ENCODE measurements around the gene CACNA2D2.
A peak's percentile ranks its signal among the peaks of the same experiment; 100 is the strongest.

Gene CACNA2D2

GRCh38 chr3:50365080-50365841, 138.2 kb downstream of the CACNA2D2 start:
- peak; percentile 75 for DNase-seq
- in situ Hi-C loops (cut with HindIII; ENCODE audit: low pct_ligation_motif_present, low pct_unique_long_range_greater_than_20kb, low sequenced_read_pairs), result no loop called here

- in situ Hi-C loops (cut with HindIII; ENCODE audit: low pct_ligation_motif_present, low pct_unique_long_range_greater_than_20kb, low sequenced_read_pairs), result no loop called here
- DNase-seq, result no peak
These were observed 138.8 kb downstream of the CACNA2D2 start for GRCh38 chr3:50364573-50365079.

GRCh38 chr3:50359760-50360110, 143.7 kb downstream of the CACNA2D2 start:
- in situ Hi-C loops (cut with HindIII; ENCODE audit: low pct_ligation_motif_present, low pct_unique_long_range_greater_than_20kb, low sequenced_read_pairs), result no loop called here
- no peak for DNase-seq

- peak; percentile 96 for DNase-seq
These were observed 144.3 kb downstream of the CACNA2D2 start, which contains the start of gene TMEM115 for GRCh38 chr3:50358911-50359759. Gene TMEM115, minus strand, starts transcription at chr3:50359521. Its CDS starts 458 bp downstream, at chr3:50359063.

GRCh38 chr3:50358355-50358910, 145.0 kb downstream of the CACNA2D2 start:
- no peak for DNase-seq
- in situ Hi-C loops (cut with HindIII; ENCODE audit: low pct_ligation_motif_present, low pct_unique_long_range_greater_than_20kb, low sequenced_read_pairs), result no loop called here

More at GRCh38 chr3:50358911-50359759, 144.3 kb downstream of the CACNA2D2 start, which contains the start of gene TMEM115:
- in situ Hi-C loops (cut with HindIII; ENCODE audit: low pct_ligation_motif_present, low pct_unique_long_range_greater_than_20kb, low sequenced_read_pairs), result no loop called here

- DNase-seq, result no peak
- in situ Hi-C loops (cut with HindIII; ENCODE audit: low pct_ligation_motif_present, low pct_unique_long_range_greater_than_20kb, low sequenced_read_pairs), result no loop called here
These were observed 146.0 kb downstream of the CACNA2D2 start for GRCh38 chr3:50357481-50357880.

GRCh38 chr3:50356553-50356952, 146.9 kb downstream of the CACNA2D2 start:
- in situ Hi-C loops (cut with HindIII; ENCODE audit: low pct_ligation_motif_present, low pct_unique_long_range_greater_than_20kb, low sequenced_read_pairs), result no loop called here
- DNase-seq, result no peak

GRCh38 chr3:50355829-50356552, 147.4 kb downstream of the CACNA2D2 start:
- no peak for DNase-seq
- in situ Hi-C loops (cut with HindIII; ENCODE audit: low pct_ligation_motif_present, low pct_unique_long_range_greater_than_20kb, low sequenced_read_pairs), result no loop called here

- in situ Hi-C loops (cut with HindIII; ENCODE audit: low pct_ligation_motif_present, low pct_unique_long_range_greater_than_20kb, low sequenced_read_pairs), result no loop called here
- DNase-seq, result no peak
These were observed 148.6 kb downstream of the CACNA2D2 start for GRCh38 chr3:50354850-50355249.

GRCh38 chr3:50354186-50354764, 149.2 kb downstream of the CACNA2D2 start:
- no peak for DNase-seq
- in situ Hi-C loops (cut with HindIII; ENCODE audit: low pct_ligation_motif_present, low pct_unique_long_range_greater_than_20kb, low sequenced_read_pairs), result no loop called here

- in situ Hi-C loops (cut with HindIII; ENCODE audit: low pct_ligation_motif_present, low pct_unique_long_range_greater_than_20kb, low sequenced_read_pairs), result no loop called here
These were observed 150.0 kb downstream of the CACNA2D2 start for GRCh38 chr3:50353245-50354004.

GRCh38 chr3:50352781-50353180, 150.7 kb downstream of the CACNA2D2 start:
- in situ Hi-C loops (cut with HindIII; ENCODE audit: low pct_ligation_motif_present, low pct_unique_long_range_greater_than_20kb, low sequenced_read_pairs), result no loop called here
- peak; percentile 41 for DNase-seq

More at GRCh38 chr3:50353245-50354004, 150.0 kb downstream of the CACNA2D2 start:
- no peak for DNase-seq

GRCh38 chr3:50351323-50351697, 152.1 kb downstream of the CACNA2D2 start:
- DNase-seq, result no peak
- in situ Hi-C loops (cut with HindIII; ENCODE audit: low pct_ligation_motif_present, low pct_unique_long_range_greater_than_20kb, low sequenced_read_pairs), result no loop called here

- in situ Hi-C loops (cut with HindIII; ENCODE audit: low pct_ligation_motif_present, low pct_unique_long_range_greater_than_20kb, low sequenced_read_pairs), result no loop called here
- peak; percentile 91 for DNase-seq
These were observed 152.7 kb downstream of the CACNA2D2 start, which contains the start of the genes CYB561D2 and NPRL2 for GRCh38 chr3:50350527-50351322. Gene CYB561D2, plus strand, starts transcription at chr3:50350862. Its CDS starts 572 bp downstream, at chr3:50351434. Gene NPRL2, minus strand, starts transcription at chr3:50350775. Its CDS starts 123 bp downstream, at chr3:50350652.

- no peak for DNase-seq
- in situ Hi-C loops (cut with HindIII; ENCODE audit: low pct_ligation_motif_present, low pct_unique_long_range_greater_than_20kb, low sequenced_read_pairs), result no loop called here
These were observed 153.3 kb downstream of the CACNA2D2 start for GRCh38 chr3:50350213-50350526.

- in situ Hi-C loops (cut with HindIII; ENCODE audit: low pct_ligation_motif_present, low pct_unique_long_range_greater_than_20kb, low sequenced_read_pairs), result no loop called here
- DNase-seq, result peak; percentile 64
These were observed 156.1 kb downstream of the CACNA2D2 start for GRCh38 chr3:50347187-50347813.

Measured in ACHN (cell line).